Hippocampal formation (tissue), 2 donors: ENCODE results near the gene ERGIC3.

Experiments
- DNase-seq, 2 donors: peaks; one replicate each; lab custom pipeline; 2025; lab: John Stamatoyannopoulos, UW

The ERGIC3 gene

DNA sequence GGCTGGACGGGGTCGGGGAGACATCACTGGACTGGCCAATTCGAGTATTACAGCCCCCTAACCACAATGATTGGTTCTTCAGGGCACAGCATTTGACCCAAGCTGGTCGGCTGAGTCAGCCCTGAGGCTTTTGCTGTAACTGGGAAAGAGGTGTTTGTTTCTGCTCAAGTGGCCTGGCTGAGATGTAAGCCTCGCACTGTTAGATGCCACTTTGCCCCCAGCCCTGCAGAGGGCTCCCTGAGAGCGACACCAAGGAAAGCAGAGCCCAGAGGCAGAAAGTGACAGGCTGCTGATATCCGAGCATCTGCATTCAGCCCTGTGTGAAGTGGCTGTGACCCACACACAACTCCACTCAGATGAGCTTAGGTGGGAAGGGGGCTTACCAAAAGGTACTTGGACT, 19.4 kb downstream of the ERGIC3 start:
- peak in 1 of 2 donors; percentile 2 for DNase-seq

DNA sequence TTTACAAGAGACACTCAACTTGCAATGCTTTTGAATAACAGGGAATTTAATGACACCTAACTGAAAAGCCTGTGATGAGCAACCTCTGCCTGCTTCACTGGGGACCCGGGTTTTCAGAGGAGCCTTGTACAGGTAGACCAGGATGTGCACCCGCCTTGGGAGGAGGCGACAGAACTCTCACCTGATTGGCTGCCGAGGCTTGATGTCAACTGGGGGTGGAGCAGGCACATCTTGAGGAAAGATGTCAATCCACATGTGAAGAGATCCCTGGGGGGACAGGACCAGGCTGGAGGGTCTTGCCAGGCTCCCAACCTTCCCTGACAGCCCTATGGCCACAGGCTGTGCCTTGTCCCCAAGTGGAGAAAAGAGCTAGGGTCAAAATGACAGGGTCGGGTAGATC, 19.8 kb downstream of the ERGIC3 start:
- no peak for DNase-seq

DNA sequence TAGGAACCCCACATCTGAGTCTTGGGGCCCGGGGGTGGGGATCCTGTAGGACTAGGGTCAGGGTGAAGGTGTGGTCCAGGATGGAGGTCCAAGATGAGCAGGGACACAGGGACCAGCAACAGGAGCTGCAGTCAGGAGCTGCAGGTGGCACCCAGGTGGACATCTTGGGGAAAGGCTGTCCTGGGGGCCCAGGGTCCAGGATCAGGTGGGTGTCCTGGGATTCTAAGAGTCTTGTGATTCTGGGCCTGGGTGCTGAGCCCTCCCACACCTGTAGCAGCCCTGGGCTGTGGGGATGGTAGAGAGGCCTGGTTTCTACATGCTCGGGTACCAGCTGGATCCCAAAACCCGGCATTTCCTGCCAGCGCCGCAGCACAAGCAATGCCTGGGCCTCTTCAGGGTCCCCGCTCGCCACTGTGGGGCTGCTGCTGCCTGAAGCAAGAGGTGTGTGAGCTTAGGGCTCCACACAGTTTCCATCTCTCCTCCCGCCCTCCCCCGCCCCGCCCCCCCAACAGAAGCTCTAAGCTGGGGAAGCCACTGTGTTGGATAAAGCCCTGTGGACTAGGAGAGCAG, 20.7 kb downstream of the ERGIC3 start:
- no peak for DNase-seq

DNA sequence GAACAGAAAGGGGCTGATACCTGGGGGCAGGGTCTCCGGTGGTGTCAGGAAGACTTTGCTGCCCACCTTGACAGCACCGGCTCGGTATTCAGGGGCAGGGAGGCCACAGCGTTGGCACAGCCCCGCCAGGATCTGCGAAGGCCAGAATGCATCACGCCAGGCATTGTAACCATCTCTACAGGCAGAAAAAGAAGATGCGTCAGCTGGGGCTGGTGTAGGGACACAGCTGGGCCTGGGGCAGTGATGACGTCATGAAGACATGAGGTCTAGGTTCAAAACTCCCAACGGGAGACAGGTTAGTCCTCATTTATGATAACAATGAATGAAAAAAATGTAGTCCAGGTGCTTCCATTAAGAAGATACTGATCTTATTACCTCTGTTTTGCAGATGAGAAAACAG, 22.0 kb downstream of the ERGIC3 start:
- no peak for DNase-seq

DNA sequence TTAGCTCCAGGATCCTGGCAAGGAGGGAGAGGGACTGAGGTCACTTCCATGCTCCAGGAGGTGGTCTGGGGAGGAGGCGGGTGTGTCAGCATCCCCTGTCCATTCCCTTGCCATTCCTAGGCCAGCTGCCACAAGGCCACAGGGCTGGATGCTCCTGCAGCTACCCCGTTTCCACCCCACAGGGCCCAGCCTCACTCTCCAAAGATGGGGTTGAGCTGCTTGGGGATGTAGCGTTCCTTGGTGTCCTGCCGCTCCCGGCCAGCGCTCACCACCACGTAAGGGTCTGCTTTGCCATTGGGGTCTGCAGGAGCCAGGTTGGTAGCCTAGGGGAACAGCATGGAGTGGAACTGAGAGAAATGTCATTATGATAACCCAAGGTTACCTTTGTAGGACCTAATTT, 23.0 kb downstream of the ERGIC3 start:
- DNase-seq: no peak

DNA sequence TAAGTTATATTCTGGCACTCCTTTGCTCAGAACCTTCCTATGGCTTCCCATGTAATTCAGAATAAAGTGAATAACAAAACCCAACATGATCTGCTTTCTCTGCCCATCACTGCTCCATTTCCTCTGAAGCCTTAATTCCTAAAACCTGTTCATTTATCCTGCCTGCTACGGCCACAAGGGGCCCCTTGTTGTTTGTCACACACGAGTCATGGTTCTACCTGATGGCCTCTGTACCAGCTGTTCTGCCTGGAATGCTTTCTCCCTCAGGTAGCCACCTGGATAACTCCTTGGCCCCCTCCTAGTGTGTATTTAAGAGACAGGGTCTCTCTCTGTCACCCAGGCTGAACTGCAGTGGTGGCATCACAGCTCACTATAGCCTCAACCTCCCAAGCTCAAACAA, 26.8 kb downstream of the ERGIC3 start:
- no peak for DNase-seq

DNA sequence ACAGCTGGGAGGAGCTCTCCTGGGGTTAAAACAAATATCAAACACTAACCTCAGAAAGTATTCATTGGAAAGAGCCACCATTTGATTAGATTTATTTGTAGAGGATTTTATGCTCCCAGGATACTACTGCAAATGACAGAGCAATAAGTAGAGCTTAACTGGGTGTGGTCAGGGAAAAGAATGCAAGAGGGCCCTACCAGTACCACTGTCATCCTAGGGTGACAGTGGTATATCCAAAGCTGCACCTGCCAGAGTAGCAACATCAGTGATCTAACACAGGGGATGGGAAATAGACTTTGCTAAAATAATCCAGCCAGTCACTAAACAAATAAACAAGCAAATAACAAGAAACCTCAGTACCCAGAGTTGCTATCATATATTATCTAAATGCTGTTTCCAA, 29.7 kb downstream of the ERGIC3 start:
- no peak for DNase-seq

DNA sequence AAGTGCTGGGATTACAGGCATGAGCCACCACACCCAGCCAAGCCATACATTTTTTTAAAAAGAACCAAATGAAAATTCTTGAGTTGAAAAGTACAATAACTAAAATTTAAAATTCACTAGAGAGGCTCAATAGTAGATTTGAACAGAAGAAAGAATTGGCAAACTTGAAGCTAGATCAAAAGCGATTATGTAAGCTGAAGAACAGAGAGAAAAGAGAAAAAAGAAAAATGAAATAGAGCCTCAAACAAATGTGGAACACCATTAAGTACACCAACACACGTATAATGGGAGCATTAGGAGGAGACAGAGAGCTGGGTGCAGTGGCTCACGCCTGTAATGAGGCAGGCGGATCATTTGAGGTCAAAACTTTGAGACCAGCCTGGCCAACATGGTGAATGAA, 31.0 kb downstream of the ERGIC3 start:
- no peak for DNase-seq

DNA sequence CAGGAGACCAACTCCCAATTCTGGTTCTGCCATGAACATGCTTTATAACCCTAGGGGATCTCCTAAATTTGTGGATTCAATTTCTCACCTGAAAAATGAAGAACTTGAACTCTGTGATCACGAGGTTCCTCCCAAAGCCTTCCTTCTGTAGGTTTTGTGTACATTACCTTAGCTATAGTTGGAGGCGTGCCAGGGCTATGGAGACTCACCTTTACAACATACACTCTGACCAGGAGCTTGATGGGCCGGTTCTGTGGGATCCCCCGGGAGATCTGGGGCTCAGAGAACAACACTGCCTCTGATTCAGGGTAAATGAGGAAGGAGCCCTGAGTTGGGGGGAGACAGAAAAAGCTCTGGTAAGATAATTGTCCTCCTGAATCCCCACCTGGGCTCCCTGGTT, 34.1 kb downstream of the ERGIC3 start:
- no peak for DNase-seq

DNA sequence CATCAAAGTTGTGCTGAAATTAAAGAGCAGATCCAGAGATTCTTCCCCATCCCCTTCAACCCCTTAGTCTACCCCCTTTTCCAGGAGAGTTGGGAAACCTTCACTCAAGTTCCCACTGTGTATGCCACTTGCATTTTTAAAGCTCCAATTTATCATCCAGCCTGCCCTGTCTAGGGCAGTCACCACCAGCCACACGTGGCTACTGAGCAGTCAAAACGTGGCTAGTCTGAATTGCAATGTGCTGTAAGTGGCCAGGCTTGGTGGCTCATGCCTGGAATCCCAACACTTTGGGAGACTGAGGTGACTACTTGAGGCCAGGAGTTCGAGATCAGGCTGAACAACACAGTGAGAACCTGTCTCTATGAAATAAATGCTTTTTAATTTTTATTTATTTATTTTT, 34.9 kb downstream of the ERGIC3 start:
- DNase-seq: no peak

DNA sequence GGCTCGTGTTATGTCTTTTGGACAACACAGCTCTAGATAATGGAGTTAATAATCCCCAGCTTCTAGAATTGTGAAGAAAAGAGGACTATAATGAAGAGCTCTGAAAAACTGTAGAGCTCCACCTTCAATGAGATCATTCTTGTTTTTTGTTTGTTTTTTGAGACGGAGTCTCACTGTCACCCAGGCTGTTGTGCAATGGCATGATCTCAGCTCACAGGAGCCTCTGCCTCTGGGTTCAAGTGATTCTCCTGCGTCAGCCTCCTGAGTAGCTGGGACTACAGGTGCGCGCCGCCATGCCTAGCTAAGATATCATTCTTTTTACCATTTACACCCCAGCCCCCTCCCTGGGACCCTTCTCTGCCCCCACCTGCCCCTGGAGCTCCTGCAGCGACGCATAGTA, 36.6 kb downstream of the ERGIC3 start:
- no peak for DNase-seq

DNA sequence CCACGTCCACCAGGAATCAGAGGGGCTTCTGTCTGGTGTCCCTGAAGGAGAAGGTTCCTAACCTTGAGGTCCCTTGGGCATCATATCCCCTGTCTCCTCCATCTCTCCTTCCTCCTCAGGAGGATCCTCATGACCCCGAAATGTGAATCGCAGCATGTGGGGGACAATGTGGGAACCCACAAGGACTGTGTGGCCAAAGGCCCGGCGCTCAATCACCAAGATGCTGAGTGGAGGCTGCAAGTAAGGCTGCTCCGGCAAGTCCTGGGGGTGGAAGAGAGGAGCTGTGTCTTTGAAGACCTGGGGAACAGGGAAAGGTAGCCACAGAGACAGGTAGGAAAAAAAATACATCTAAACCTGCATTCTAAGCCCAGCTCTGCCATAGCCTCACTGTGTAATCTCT, 37.3 kb downstream of the ERGIC3 start:
- DNase-seq: no peak

DNA sequence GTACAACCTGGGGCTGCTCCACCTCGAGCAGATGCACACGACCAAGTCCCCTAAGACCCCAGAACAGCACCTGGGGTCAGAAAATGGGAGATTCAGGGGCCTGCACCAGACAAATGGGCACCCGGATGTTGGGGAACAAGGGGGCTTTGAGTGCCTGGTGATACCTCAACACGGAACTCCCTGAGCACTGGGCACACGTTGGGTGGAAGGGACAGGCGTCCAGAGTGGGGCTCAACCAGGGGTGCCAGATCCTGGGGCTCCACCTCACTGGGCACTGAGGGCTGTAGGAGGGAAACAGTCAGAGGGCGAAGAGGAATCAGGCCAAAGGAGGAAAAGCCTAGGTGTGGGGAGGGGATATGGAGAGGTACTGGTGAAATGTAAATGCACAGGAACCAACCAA, 40.3 kb downstream of the ERGIC3 start:
- no peak for DNase-seq

DNA sequence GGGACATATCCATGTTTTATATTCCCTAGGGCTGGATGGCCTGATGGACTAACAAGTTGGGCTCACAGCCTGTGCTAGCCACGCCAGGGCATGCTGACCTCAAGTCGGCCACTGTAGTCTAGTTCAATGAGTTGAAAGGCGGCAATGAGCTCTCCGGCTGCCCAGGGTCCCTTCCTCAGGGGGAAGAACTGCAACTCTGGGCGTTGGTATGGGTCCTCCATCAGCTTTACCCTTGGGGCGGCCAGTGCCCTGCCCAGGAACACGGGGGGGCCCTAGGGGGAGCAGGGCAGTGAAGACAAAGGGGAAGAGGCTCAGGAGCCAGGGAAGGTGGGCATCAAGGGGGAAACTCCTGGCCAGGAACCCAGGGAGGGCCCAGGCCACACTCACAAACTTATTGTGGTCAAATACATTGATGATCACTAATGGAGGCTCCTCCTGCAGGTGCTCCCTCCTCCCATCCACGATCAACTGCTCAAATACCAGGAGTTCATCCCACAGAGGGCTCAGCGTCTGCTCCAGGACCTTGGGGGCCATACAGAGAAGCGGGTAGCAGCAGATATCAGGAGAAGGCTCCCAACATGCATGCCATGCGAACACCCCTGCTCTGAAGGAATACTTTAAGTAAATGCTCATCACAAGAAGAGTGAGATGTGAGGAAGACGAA, 41.0 kb downstream of the ERGIC3 start:
- no peak for DNase-seq

DNA sequence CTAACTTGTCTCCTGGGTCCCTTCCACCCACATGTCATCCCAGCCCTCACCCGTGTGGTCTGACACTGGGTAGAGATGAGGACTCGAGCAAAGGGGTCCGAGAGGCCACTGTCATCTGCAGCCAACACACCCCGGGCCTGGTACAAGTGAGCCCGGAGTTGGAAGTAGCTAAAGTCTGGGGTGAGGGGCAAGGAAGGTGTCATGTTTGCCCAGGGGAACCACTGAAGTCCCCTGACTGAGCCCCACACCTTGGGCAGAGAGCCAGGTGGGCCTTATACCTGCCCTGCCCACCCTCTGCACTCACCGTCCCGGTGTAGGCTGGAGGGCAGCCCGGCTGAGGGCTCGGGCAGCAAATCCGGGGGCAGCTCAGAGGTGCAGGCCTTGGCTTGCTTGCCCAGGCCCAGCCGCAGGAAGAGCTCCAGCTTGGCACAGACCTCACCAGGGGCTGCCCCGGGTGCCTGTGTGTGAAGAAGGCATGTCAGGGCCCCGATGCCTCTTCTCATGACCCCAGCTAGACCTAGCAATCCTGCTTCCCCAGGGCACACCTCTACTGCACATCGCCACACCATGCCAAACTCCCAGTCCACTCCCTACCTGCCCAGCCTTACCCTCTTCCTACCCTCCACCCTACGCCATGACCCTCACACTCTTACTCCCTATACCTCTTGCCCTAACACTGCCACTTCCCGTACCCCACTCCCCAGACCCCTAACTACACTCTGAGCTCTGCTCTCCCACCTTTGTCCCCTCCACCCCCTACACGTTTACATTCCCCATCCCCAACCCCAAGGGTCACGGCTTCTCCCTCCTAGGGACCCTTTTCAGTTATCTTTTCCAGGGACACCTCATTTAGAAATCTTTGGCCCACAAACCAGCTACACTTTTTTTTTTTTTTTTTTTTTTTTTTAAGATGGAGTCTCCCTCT, 42.0 kb downstream of the ERGIC3 start:
- no peak for DNase-seq

DNA sequence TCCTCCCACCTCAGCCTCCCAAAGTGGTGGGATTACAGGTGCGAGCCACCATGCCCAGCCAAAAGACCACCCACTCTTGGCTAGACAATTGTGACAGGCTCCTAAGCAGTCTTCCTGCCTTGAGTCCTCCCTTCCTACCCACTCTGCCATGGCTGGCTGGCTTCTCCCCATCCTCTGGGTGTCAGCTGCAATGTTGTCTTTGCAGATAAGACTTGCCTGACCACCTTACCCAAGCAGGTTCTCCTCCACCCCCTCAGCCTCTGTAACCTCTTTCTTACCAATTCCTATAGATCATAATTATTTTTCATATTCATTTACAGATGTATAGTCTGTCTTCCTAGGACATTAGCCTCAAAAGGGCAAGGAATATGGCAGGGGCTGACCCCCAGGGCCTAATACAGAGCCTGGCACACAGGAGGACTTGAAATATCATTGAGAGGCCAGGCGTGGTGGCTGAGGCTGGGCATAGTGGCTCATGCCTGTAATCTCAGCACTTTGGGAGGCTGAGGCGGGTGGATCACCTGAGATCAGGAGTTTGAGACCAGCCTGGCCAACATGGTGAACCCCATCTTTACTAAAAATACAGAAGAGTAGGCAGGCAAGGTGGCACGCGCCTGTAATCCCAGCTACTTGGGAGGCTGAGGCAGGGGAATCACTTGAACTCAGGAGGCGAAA, 45.0 kb downstream of the ERGIC3 start:
- DNase-seq: no peak

DNA sequence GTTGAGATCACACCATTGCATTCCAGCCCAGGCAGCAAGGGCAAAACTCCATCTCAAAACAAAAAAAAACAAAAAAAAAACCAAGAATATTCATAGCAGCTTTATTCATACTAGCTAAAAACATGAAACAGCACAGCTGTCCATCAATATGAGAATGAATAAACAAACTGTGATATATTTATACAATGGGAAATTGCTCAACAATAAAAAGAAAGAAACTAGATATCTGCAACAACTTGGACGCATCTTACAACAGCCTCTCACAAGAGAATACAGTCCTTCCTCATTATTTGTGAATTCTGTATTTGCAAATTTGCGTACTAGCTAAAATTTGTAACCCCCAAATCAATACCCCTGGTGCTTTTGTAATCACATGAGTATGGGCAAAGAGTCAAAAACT, 45.6 kb downstream of the ERGIC3 start:
- DNase-seq: no peak

DNA sequence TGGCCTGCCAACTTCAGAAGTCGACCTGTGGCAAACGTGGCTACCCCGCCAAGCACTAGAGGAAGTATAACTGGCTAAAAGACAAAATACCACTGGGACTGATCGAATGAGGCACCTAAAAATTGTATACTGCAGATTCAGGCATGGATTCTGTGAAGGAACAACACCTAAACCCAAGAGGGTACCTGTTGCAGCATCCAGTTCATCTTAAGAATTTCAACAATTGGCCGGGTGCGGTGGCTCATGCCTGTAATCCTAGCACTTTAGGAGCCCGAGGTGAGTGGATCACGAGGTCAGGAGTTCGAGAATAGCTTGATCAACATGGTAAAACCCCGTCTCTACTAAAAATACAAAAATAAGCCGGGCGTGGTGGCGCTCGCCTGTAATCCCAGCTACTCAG, 46.5 kb downstream of the ERGIC3 start:
- DNase-seq: no peak

DNA sequence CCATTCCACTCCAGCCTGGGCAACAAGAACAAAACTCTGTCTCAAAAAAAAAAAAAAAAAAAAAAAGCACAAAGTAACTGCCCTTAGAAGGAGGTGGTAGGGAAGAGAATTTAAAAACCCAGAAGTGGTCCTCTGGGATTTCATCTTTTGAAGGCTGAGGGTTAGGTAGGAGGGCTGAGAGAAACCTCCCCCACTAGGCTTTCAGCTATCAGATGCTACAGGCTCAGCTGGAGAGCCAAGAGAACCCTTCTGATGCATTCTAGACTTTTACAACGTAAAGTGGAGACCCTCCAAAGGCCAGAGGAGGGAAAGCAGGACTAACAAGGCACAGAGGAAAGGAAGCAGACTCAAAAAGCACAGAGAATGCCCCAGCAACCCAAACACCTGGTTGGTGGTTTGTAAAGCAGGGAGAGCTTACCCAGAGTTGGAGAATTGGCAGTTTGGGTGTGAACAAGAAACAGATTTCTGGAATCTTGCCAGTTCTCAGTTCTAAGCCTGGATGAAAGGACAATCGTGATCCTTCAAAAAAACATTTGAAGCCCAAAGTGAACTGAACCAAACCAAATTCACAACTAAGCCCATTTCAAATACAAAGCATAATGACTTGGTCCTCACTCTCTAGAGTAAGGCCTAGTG, 50.6 kb downstream of the ERGIC3 start:
- no peak for DNase-seq

DNA sequence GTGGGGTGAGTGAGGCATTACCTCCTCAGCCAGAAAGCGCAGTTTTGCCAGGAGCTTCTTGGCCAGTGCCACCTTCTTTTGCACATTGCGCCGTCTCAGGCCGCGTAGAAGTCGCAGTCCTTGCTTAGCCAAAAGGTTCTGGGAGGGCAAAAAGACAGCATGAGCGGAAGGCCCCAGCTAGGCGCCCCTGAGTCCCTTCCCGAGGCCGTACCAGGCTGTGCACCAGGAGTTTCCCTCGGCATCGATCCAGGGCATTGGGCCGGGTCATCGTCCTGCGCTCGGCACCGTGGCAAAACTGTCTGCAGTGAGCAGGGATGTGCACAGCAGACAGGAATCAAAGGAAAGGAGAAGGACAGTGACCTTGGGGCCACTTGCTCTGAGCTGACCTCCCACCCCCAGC, 53.6 kb downstream of the ERGIC3 start:
- no peak for DNase-seq

DNA sequence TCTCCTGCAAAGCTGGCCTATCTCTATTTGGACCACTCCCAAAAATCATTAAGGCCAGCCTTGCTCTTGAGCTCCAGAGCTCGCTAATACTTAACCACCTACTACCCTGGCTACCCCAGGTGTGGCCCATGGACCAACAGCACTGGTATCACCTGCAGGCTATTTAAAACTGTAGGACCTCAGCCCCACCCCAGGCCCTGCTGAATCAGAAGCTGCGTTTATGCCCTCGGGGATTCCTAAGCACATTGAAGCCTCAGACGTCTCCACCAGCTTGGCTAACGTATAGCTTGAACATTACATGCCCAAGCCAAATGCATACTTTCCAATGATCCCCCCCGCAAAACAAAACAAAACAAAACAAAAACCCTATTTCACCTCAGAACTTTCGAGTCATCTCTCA, 54.0 kb downstream of the ERGIC3 start:
- no peak for DNase-seq

DNA sequence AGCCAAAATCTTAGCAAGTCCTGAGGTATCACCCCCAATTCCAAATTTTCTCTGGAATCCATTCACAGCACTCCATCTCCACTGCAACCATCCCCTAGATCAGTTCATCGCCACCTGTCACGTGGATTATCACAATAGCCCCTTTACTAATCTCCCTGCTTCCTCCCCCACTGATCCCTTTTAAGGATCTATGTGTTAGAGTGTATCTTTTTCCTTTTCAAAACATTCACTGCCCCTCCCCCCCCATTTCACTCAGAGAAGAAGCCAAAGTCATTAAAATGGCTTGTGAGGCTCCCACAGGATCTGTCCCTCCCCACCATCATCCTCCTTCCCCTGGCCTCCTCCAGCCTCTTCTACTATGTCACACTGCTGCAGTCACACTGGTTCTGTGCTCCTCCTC, 55.3 kb downstream of the ERGIC3 start:
- no peak for DNase-seq
